Measurements from ENCODE around the gene CCDC14.
"Not testable (repeated sequence)": the region's sequence is repeated elsewhere in the genome, so short reads cannot be mapped to it uniquely, and the experiment has no call there.

Gene CCDC14

DNA sequence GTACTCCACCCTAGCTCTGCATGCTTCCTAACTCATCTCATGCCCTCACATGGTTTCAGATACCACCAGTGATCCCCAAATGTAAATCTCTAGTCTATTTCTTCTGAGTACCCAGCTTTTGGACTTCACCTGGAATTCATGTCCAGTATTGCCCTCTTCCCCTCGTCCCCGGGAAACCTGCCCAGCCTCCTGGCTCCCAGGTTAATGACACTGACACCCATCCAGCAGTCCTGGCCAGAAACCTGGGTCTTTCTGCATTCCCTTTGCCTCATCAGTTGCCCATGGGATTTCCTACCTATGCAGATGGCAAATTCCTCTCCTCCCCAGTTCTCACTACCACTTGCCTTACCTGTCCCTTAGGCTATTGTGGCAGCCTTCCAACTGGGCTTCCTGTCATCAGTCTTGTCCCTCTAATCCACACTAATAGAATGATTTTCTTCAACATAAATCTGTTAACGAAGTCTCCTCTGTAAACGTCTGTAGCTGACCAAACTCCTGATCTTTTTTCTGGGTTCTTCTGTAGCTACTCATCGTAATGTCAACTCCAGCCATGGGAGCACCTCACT, 61.6 kb downstream of the CCDC14 start:
- no peak for DNase-seq

DNA sequence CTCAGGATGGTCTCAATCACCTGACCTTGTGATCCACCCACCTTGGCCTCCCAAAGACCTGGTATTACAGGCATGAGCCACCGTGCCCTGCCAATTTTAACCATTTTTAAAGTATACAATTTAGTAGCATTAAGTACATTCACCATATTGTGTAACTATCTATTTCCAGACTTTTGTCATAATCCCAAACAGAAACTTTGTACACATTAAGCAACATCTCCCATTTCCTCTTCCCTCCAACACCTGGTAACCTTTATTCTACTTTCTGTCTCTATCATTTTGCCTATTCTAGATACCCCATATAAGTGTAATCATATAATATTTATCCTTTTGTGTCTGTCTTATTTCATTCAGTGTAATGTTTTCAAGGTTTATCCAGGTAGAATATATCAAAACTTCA, 68.0 kb downstream of the CCDC14 start:
- DNase-seq: no peak

DNA sequence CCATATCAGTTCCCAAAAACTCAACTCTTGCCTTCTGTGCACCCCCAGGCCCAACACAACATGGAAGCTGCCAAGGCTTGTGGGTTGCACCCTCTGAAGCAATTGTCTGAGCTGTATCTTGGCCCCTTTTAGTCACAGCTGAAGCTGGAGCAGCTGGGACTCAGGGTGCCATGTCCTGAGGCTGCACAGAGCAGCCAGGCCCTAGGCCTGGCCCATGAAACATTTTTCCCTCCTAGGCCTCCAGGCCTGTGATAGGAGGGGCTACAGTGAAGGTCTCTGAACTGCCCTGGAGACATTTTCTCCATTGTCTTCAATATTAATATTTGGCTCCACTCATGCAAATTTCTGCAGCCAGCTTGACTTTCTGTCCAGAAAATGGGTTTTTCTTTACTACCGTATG, 68.8 kb downstream of the CCDC14 start:
- DNase-seq: no peak

DNA sequence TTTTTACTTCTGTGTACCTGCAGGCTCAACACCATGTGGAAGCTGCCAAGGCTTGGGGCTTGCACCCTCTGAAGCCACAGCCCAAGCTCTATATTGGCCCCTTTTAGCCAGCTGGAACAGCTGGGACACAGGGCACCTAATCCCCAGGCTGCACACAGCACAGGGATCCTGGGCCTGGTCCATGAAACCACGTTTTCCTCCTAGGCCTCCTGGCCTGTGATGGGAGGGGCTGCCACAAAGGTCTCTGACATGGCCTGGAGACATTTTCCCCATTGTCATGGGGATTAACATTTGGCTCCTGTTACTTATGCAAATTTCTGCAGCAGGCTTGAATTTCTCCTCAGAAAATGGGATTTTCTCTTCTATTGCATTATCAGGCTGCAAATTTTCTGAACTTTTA, 70.0 kb downstream of the CCDC14 start:
- DNase-seq: not testable (repeated sequence)

DNA sequence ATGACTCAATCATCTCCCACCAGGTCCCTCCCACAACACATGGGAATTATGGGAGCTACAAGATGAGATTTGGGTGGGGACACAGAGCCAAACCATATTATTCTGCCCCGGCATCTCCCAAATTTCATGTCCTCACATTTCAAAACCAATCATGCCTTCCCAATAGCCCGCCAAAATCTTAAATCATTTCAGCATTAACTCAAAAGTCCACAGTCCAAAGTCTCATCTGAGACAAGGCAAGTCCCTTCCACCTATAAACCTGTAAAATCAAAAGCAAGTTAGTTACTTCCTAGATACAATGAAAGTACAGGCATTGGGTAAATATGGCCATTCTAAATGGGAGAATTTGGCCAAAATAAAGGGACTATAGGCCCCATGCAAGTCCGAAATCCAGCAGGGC, 70.9 kb downstream of the CCDC14 start:
- DNase-seq: not testable (repeated sequence)

DNA sequence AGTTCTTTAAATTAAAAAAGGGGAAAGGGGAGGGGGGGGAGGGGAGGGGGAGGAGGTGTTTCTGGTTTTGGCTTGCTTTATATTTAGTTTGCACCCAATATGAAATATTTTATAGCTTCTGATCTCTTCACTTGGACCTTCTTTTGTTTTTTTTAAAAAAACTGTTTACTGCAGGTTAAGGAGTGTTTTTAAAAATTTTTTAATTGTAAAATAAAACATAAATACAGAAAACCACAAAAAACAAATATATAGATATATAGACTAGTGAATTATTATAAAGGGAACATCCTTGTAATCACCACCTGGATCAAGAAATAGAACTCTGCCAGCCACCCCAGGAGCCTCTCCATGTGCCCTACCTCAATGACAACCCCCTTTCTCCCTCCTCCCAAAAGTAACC, 76.0 kb downstream of the CCDC14 start:
- no peak for DNase-seq

DNA sequence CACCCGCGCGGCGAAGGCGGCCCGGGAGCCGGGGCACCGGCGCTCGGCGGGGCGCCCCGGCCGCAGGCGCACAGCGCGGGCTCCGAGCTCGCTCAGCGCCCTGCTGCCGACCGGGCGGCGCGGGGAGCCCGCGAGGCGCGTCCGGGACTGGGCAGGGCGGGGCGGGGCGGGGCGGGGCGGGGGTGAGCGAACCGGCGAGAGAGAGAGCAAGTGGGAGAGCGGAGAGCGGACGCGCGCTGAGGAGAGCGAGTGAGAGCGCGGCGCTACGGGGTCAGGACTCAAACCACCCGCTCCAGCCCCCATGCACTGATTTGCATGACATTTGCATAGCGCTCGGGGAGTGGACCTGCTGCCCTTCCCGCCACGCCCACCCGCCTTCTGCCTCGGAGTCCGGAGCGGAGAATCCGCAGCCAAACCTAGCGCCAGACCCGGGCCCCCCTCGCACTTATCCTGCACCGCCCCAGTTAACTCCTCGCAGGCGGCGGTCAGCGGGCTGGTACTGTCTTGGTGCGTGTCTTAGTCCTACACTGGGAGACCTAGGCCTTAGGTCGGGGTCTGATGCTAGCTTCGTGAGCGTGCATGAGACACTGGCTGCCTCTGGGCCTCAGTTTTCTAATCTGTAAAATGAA, 76.7 kb downstream of the CCDC14 start, which contains the start of gene MYLK:
Gene MYLK, minus strand, starts transcription at position 130 of the 629 bp plus-strand sequence. CDS start 90,491 bp downstream, outside the sequence.
- DNase-seq: no peak

DNA sequence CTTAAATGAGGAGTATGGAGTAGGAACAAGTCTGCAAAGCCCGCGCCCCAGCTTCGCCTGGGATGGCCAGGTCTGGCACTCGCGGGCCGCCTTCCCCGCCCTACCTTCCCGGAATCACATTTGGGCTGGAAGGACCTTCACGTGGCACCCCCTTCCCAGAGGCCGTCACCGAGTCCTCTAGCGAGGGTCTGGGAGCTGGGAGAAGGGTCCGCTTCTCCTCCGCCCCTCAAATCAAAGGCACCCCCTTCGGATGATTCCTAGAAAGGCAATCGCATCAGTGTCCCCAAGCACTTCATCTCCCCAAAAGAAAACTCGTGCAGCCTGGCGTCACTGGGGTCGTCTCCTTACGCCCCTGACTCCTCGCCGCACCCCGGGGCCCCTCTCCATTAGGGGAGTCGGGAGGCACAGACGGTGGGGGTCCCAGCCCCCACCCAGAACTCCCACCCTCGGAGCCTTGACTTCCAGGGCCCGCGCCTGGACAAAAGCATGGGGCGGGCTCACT, 77.3 kb downstream of the CCDC14 start:
- no peak for DNase-seq

DNA sequence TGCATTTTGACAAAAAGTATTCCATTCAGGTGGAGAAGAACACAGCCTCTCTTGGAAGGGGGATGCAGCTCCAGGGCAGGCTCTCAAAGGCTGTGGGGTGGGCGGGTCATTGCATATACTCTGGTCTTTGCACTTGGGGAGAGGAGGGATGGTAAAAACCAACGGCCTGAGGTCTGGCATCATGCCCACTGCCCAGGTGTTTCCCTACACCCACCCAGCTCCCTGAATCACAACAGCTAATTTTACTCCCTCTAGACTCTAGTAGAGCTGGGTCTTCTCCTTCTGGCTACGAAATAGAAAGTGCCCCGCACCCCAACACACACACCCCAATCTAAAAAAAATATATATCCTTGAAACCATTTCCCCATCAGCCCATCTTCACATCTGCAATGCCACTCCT, 77.9 kb downstream of the CCDC14 start:
- DNase-seq: no peak

DNA sequence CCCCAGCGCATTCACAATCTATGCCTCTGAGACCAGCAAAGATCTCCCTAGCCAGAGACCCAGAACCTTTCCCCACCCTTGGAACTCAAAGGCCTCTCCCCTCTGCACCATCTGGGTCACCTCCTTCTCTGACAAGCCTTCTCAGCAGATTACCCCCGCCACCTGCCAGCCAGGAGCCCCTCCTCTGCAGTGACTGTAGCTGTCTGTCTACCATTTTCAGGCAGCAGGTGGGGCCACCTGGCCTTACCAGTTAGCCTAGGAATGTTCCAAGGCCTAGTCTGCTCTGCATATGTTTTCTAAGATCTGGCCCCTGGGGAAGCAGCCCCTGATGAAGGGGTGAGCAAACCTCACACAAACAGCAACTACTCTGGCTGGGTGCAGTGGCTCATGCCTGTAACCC, 79.3 kb downstream of the CCDC14 start:
- no peak for DNase-seq

DNA sequence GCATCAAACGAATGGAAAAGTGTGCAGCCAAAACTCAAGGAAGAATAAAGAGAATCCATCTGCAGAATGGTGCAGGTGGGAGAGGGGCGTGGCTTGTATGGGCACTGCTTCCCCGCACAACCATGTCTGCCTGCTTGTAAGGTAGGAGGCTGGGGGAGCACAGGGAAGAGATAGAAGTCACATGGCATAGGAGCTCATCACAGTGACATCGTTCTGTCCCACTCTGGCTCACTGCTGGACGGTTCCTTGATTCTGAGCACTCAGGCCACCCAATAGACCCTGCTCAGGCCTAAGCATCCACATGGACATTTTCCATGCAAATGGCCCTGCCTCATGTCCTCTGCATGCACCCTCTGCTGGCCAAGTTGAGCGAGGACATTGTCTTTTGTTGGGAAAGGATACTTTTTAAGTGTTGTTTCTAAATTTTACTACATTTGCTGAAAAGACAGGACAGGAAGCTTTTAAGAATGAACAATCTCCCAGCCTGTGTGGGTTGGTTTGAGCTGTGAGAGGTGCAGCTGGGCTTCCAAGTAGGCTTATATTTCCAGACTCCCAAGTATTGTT, 79.9 kb downstream of the CCDC14 start:
- DNase-seq: no peak

DNA sequence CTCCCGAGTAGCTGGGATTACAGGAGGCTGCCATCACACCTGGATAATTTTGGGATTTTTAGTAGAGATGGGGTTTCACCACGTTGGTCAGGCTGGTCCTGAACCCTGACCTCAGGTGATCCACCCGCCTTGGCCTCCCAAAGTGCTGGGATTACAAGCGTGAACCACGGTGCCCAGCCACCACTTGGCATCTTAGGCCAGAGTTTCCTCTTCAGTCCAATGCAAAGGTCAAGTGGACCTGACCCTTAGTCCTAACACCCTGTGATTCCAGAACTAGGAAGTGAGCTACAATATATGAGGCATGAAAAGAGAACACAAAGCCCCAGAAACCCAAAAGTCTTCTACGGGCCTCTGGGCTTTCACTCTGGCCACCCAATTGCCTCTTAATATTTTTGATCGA, 82.2 kb downstream of the CCDC14 start:
- no peak for DNase-seq

DNA sequence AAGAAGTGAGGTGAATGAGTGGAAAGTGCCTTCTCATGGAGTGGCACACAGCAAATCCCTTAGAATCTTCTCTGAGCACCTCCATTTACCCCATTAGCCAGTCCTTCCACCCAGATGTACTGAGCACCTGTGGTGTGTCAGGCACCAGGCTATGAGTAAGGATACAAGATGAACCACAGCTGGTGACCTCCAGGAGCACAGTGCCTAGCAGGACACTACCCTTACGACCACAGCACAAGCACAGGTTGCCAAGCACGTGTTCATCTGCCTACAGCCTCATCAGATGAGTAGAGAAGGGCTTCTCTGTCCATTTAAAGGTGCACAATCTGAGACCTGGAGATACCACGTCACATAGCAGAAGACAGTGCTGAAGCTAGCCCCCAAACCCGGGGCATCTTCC, 83.1 kb downstream of the CCDC14 start:
- no peak for DNase-seq

DNA sequence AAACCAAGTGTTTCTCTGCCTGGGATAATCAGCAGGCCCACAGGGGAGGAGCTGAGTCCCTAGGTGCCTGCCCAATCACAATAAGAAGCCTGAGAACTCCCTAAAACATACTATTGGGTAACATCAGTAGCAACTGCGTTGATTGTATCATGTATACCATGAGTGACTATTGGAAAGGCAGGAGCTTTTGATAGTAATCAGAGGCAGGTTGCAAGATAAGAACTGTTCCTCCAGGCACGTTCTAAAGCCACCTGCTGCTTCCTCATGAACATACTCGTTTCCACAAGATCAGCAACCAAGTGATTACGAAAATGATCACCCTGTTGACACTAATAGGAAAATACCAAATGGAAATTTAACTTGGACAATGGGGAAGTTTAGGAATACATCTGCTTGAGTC, 83.6 kb downstream of the CCDC14 start:
- DNase-seq: no peak

DNA sequence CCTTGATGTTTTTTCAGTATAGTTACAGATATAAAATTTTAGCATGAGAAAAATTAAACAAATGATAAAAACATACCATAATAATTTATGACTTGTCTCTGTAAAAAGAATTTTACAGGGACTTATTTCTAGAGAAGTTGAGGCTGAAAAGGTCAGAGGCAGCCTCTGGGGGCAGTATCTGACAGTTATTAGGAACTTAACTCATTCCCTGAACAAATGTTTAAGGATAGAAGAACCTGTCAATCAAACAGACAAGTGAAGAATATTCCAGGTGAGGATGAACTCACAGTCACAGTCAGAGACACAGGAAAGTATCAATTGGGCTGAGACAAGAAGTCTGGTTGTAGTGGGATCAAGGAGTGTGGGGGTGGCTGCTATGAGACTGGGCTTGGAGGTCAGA, 84.2 kb downstream of the CCDC14 start:
- no peak for DNase-seq

DNA sequence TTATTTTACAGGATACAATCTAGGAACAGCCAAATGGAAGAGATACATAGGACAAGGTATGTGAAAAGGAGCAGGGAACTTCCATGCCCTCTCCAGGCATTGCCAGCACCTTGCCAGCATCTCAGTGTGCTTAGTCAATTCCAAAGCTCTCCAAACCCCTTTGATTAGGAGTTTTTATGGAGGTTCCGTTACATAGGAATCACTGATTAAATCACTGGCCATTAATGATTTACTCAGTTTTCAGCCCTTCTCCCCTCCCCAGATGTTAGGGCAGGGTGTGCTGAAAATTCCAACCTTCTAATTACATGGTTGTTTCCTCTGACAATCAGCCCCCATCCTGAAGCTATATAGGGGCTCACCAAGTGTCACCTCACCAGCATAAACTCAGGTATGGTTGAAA, 88.4 kb downstream of the CCDC14 start:
- DNase-seq: no peak

DNA sequence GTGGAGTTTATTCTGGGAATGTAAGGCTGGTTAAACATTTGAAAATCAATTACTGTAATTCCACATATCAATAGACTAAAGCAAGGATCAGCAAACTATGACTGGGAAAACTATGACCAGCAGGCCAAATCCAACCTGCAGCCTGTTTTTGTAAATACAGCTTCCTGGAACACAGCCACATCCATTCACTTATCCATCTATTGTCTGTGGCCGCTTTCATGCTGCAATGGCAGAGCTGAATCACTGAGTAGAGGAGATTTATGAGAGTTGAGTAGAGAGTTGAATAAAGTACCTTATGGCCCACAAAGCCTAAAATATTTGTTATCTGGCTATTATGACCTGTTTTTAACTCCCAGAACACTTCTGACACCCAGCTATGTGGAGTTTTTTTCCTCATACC, 89.1 kb downstream of the CCDC14 start:
- no peak for DNase-seq

DNA sequence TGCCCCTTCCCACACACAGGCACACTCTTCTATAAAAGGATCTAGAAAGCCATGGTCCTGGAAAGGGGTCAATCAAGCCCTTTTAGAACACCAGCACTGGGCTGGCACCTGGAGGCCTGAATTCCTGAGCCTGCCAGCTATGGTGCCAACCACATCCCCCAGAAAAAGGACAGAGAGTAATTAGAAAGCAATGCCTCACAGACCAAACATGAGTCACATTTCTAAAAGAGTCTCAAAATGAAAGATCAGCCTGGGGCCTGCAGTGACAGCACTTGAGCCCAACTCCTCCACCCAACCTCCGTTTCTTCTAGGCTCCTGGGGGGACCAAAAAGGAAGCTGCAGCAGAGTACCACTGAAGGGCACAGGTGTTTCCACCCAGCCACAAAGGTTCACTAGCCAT, 91.0 kb downstream of the CCDC14 start:
- DNase-seq: no peak

DNA sequence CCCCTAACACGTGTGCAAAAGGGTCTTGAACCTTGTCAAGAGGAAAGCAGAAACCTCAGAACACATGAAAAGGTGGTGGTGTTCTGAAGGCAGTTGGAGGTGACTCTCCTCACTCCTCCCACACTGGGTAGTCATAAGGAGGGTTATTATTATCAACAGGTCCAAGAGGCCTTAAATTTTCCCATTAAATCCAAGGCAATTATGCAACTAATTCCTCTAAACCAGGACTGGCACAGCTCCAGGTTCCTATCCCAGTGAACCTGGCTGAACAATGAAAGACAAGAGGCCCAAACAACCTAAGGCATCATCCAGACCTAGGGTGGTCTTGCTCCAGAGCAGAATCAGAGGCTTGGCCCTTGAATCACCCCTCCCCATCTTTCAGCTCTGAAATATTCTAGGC, 91.9 kb downstream of the CCDC14 start:
- no peak for DNase-seq

DNA sequence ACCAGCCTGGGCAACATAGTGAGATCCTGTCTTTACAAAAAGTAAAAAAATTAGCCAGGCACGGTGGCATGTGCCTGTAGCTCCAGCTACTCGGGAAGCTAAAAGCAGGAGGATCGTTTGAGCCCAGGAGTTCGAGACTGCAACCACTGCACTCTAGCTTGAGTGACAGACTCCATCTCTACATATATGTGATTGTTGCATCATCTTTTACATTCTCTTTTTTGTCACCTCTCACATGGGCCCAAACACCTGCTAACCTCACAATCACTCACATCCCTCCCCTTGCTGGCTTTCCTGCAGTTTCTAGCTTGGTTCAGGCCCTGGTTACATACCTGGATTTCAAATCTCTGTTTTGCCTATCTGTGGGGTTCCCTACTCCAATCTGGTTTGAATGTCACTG, 96.3 kb downstream of the CCDC14 start:
- no peak for DNase-seq

Data from activated CD4-positive, alpha-beta T cell treated with anti-CD3 and anti-CD28 coated beads for 4 hours (primary cell).